Renal cortical epithelial cell (primary cell): ENCODE results near the gene STX17. TPM values are rescaled to one million over a fixed set of nuclear protein-coding genes. Genes with fewer than 3 reads are reported as not detected.
A peak's percentile ranks its signal among the peaks of the same experiment; 100 is the strongest.
"Not testable (repeated sequence)": the region's sequence is repeated elsewhere in the genome, so short reads cannot be mapped to it uniquely, and the experiment has no call there.

Experiments used
- DNase-seq: peaks from one replicate; pipeline ENCODE4 v3.0.0-alpha.2; 2011; ENCODE audit warnings: low read depth
- total RNA-seq: library from RNA; depleted of rRNA; stranded (reverse); fragments of >200 nt; gene quantifications from 2 replicates; pipeline ENCODE4 v1.2.3, GENCODE V29; 2014

Gene STX17
- total RNA-seq = 24.0 and 30.5 TPM in 2 replicates

- peak; percentile 59 for DNase-seq
Observed at GRCh38 chr9:99906403-99907207, at the start of gene STX17. Gene STX17, plus strand, starts transcription at chr9:99906654. Its CDS starts 8,586 bp downstream, at chr9:99915240.

GRCh38 chr9:99857576-99857975 lies 48.9 kb upstream of the STX17 start:
- not testable (repeated sequence) for DNase-seq

GRCh38 chr9:99858087-99858486 lies 48.4 kb upstream of the STX17 start:
- DNase-seq = no peak

- DNase-seq = no peak
Observed at GRCh38 chr9:99859243-99859980, 47.0 kb upstream of the STX17 start.

GRCh38 chr9:99860266-99860665 lies 46.2 kb upstream of the STX17 start:
- no peak for DNase-seq

- no peak for DNase-seq
Observed at GRCh38 chr9:99863955-99864354, 42.5 kb upstream of the STX17 start.

- DNase-seq = no peak
Observed at GRCh38 chr9:99866398-99866797, 40.1 kb upstream of the STX17 start.

GRCh38 chr9:99867536-99867935 lies 38.9 kb upstream of the STX17 start:
- no peak for DNase-seq

- DNase-seq = no peak
Observed at GRCh38 chr9:99867968-99868367, 38.5 kb upstream of the STX17 start.

- no peak for DNase-seq
Observed at GRCh38 chr9:99868845-99869244, 37.6 kb upstream of the STX17 start.

- no peak for DNase-seq
Observed at GRCh38 chr9:99870126-99870525, 36.3 kb upstream of the STX17 start.

GRCh38 chr9:99873531-99873930 lies 32.9 kb upstream of the STX17 start:
- peak; percentile 49 for DNase-seq

- DNase-seq = no peak
Observed at GRCh38 chr9:99873943-99874584, 32.4 kb upstream of the STX17 start.

GRCh38 chr9:99876190-99876589 lies 30.3 kb upstream of the STX17 start:
- no peak for DNase-seq

GRCh38 chr9:99878651-99879050 lies 27.8 kb upstream of the STX17 start:
- DNase-seq = peak; percentile 22

- no peak for DNase-seq
Observed at GRCh38 chr9:99881769-99882168, 24.7 kb upstream of the STX17 start.

GRCh38 chr9:99885747-99886146 lies 20.7 kb upstream of the STX17 start:
- DNase-seq = no peak

- DNase-seq = no peak
Observed at GRCh38 chr9:99889120-99889519, 17.3 kb upstream of the STX17 start.

- no peak for DNase-seq
Observed at GRCh38 chr9:99894826-99895225, 11.6 kb upstream of the STX17 start.

- DNase-seq = no peak
Observed at GRCh38 chr9:99895510-99895909, 10.9 kb upstream of the STX17 start.

- no peak for DNase-seq
Observed at GRCh38 chr9:99896119-99896518, 10.3 kb upstream of the STX17 start.

- DNase-seq = no peak
Observed at GRCh38 chr9:99903393-99903792, 3.1 kb upstream of the STX17 start.
